Measurements from ENCODE around the gene PPIF. TPM values are rescaled to one million over a fixed set of nuclear protein-coding genes. Genes with fewer than 3 reads are reported as not detected.

The PPIF gene
- total RNA-seq, 2 experiments from 2014 or later = 56.9 to 57.0 TPM

GRCh38 chr10:79350407-79351154 lies 3.3 kb downstream of the PPIF start:
- Mint-ChIP-seq H3K36me3 (peaks cover 47% of the 10 kb centered on the region), H3K27ac (no peak overlapping the region), H3K4me1 (peaks cover 47% of the 10 kb centered on the region), H3K9me3 (no peaks in the 10 kb centered on the region), H3K4me3 (no peak overlapping the region), H3K27me3 (no peaks in the 10 kb centered on the region)
- DNase-seq (no peak), ATAC-seq (ENCODE audit: low read depth) (no peak)
- POLR2A ChIA-PET = no interaction called here

- ATAC-seq (ENCODE audit: low read depth) = no peak
- H3K27me3 Mint-ChIP-seq = no peaks in the 10 kb centered on the region
- no peaks in the 10 kb centered on the region for H3K9me3 Mint-ChIP-seq
- POLR2A ChIA-PET = no interaction called here
- no peak overlapping the region for H3K27ac Mint-ChIP-seq
- peaks cover 51% of the 10 kb centered on the region for H3K4me1 Mint-ChIP-seq
- DNase-seq = no peak
- no peak overlapping the region for H3K4me3 Mint-ChIP-seq
- peaks cover 53% of the 10 kb centered on the region for H3K36me3 Mint-ChIP-seq
Observed at GRCh38 chr10:79351332-79351731, 4.1 kb downstream of the PPIF start.

GRCh38 chr10:79352035-79352877 lies 5.0 kb downstream of the PPIF start:
- no peak for DNase-seq
- Mint-ChIP-seq H3K4me1 (peaks cover 51% of the 10 kb centered on the region), H3K4me3 (no peak overlapping the region), H3K27ac (peak overlapping the region; percentile 30), H3K27me3 (no peaks in the 10 kb centered on the region), H3K36me3 (peaks cover 59% of the 10 kb centered on the region), H3K9me3 (no peaks in the 10 kb centered on the region)
- ATAC-seq (ENCODE audit: low read depth) = no peak
- POLR2A ChIA-PET = no interaction called here

- DNase-seq (no peak), ATAC-seq (ENCODE audit: low read depth) (no peak)
- H3K4me3 Mint-ChIP-seq = no peak overlapping the region
- H3K4me1 Mint-ChIP-seq = peaks cover 51% of the 10 kb centered on the region
- no peaks in the 10 kb centered on the region for H3K27me3 Mint-ChIP-seq
- H3K9me3 Mint-ChIP-seq = no peaks in the 10 kb centered on the region
- H3K36me3 Mint-ChIP-seq = peaks cover 59% of the 10 kb centered on the region
- POLR2A ChIA-PET = no interaction called here
- peak overlapping the region; percentile 51 for H3K27ac Mint-ChIP-seq
Observed at GRCh38 chr10:79353000-79353406, 5.7 kb downstream of the PPIF start.

GRCh38 chr10:79353726-79354125 lies 6.5 kb downstream of the PPIF start:
- H3K4me1 Mint-ChIP-seq = peaks cover 47% of the 10 kb centered on the region
- H3K27ac Mint-ChIP-seq = peak overlapping the region; percentile 51
- POLR2A ChIA-PET = interaction anchor here (0.6 to 1.0 kb wide), 3 partner anchors 12 to 37 kb away, joined by 3 read pairs; no protein-coding TSS in a partner anchor
- peak overlapping the region; percentile 20 for H3K4me3 Mint-ChIP-seq
- H3K9me3 Mint-ChIP-seq = no peaks in the 10 kb centered on the region
- no peaks in the 10 kb centered on the region for H3K27me3 Mint-ChIP-seq
- peaks cover 53% of the 10 kb centered on the region for H3K36me3 Mint-ChIP-seq
- ATAC-seq (ENCODE audit: low read depth) (peak; percentile 8), DNase-seq (no peak)

- no peak for DNase-seq
- Mint-ChIP-seq H3K9me3 (no peaks in the 10 kb centered on the region), H3K27ac (peak overlapping the region; percentile 51), H3K36me3 (peaks cover 50% of the 10 kb centered on the region), H3K4me1 (peaks cover 45% of the 10 kb centered on the region), H3K4me3 (peak overlapping the region; percentile 20), H3K27me3 (no peaks in the 10 kb centered on the region)
- POLR2A ChIA-PET = interaction anchor here (0.6 to 1.0 kb wide), 3 partner anchors 11 to 37 kb away, joined by 3 read pairs; no protein-coding TSS in a partner anchor
- ATAC-seq (ENCODE audit: low read depth) = peak; percentile 61
Observed at GRCh38 chr10:79354141-79354540, 6.9 kb downstream of the PPIF start.

- ATAC-seq (ENCODE audit: low read depth) (no peak), DNase-seq (no peak)
- H3K4me3 Mint-ChIP-seq = peak overlapping the region; percentile 20
- POLR2A ChIA-PET = interaction anchor here (0.9 to 1.0 kb wide), 2 partner anchors 33 to 38 kb away, joined by 3 read pairs; no protein-coding TSS in a partner anchor
- H3K36me3 Mint-ChIP-seq = peaks cover 48% of the 10 kb centered on the region
- no peaks in the 10 kb centered on the region for H3K27me3 Mint-ChIP-seq
- no peaks in the 10 kb centered on the region for H3K9me3 Mint-ChIP-seq
- no peak overlapping the region for H3K27ac Mint-ChIP-seq
- H3K4me1 Mint-ChIP-seq = peaks cover 41% of the 10 kb centered on the region
Observed at GRCh38 chr10:79354615-79355014, 7.3 kb downstream of the PPIF start.

GRCh38 chr10:79355420-79356017 lies 8.2 kb downstream of the PPIF start:
- DNase-seq = no peak
- POLR2A ChIA-PET = no interaction called here
- Mint-ChIP-seq H3K4me3 (no peak overlapping the region), H3K27ac (no peak overlapping the region), H3K36me3 (peaks cover 40% of the 10 kb centered on the region), H3K9me3 (no peaks in the 10 kb centered on the region), H3K4me1 (peaks cover 32% of the 10 kb centered on the region), H3K27me3 (no peaks in the 10 kb centered on the region)
- ATAC-seq (ENCODE audit: low read depth) = no peak

GRCh38 chr10:79356104-79356503 lies 8.8 kb downstream of the PPIF start:
- ATAC-seq (ENCODE audit: low read depth) = no peak
- POLR2A ChIA-PET = no interaction called here

GRCh38 chr10:79357180-79357579 lies 9.9 kb downstream of the PPIF start:
- peaks cover 41% of the 10 kb centered on the region for H3K4me1 Mint-ChIP-seq
- H3K27ac Mint-ChIP-seq = no peak overlapping the region
- DNase-seq (no peak), ATAC-seq (ENCODE audit: low read depth) (no peak)
- POLR2A ChIA-PET = interaction anchor here (0.6 to 1.6 kb wide), 3 partner anchors 9 to 106 kb away, joined by 3 to 6 read pairs (median 3); partner anchors contain the start of gene PPIF
- no peaks in the 10 kb centered on the region for H3K27me3 Mint-ChIP-seq
- no peak overlapping the region for H3K4me3 Mint-ChIP-seq
- H3K9me3 Mint-ChIP-seq = no peaks in the 10 kb centered on the region
- peaks cover 37% of the 10 kb centered on the region for H3K36me3 Mint-ChIP-seq

More at GRCh38 chr10:79356104-79356503, 8.8 kb downstream of the PPIF start:
- no peaks in the 10 kb centered on the region for H3K9me3 Mint-ChIP-seq
- H3K27me3 Mint-ChIP-seq = no peaks in the 10 kb centered on the region
- no peak overlapping the region for H3K4me3 Mint-ChIP-seq
- peaks cover 32% of the 10 kb centered on the region for H3K4me1 Mint-ChIP-seq
- H3K36me3 Mint-ChIP-seq = peaks cover 40% of the 10 kb centered on the region
- H3K27ac Mint-ChIP-seq = no peak overlapping the region
- DNase-seq = peak; percentile 22

GRCh38 chr10:79358811-79359210 lies 11.5 kb downstream of the PPIF start:
- H3K27ac Mint-ChIP-seq = no peak overlapping the region
- no peak for ATAC-seq (ENCODE audit: low read depth)

GRCh38 chr10:79359816-79360498 lies 12.7 kb downstream of the PPIF start:
- POLR2A ChIA-PET = no interaction called here
- DNase-seq = no peak
- H3K4me1 Mint-ChIP-seq = peaks cover 19% of the 10 kb centered on the region
- H3K27ac Mint-ChIP-seq = no peak overlapping the region
- H3K4me3 Mint-ChIP-seq = no peak overlapping the region
- H3K36me3 Mint-ChIP-seq = peaks cover 17% of the 10 kb centered on the region
- no peaks in the 10 kb centered on the region for H3K9me3 Mint-ChIP-seq
- ATAC-seq (ENCODE audit: low read depth) = no peak
- peaks cover 23% of the 10 kb centered on the region for H3K27me3 Mint-ChIP-seq

More at GRCh38 chr10:79358811-79359210, 11.5 kb downstream of the PPIF start:
- Mint-ChIP-seq H3K4me1 (peaks cover 30% of the 10 kb centered on the region), H3K9me3 (no peaks in the 10 kb centered on the region), H3K36me3 (peaks cover 26% of the 10 kb centered on the region), H3K27me3 (peaks cover 11% of the 10 kb centered on the region), H3K4me3 (no peak overlapping the region)
- POLR2A ChIA-PET = interaction anchor here (1.6 kb wide), 1 partner anchor 11 kb away, joined by 6 read pairs; the partner anchor contains the start of gene PPIF
- DNase-seq = no peak
